GM23338 (cell line): Measurements from ENCODE around the gene SHKBP1. TPM values are rescaled to one million over a fixed set of nuclear protein-coding genes. Genes with fewer than 3 reads are reported as not detected.

Source experiments
- ATAC-seq: fragments of 200-7000 bp; cut with Tn5 transposase; 3 replicates; pipeline ENCODE4 v1.9.1; 2020
- DNase-seq: peaks from one replicate; pipeline ENCODE4 v3.0.0-alpha.2; 2015; ENCODE audit warnings: low spot score
- H2AFZ ChIP-seq: fragments of 200-600 bp; sonication (generic); 2 replicates; pipeline ENCODE4 v1.8.0; 2016; ENCODE audit warnings: antibody characterized with exemption, mild to moderate bottlenecking, moderate library complexity
- H3F3A ChIP-seq: fragments of 200-600 bp; sonication (generic); replicated peaks from 2 replicates; pipeline ENCODE4 v1.8.0; 2017; ENCODE audit warnings: antibody characterized with exemption, mixed run types, low read depth
- H3K27ac ChIP-seq: fragments of 200-600 bp; sonication (generic); 2 replicates; pipeline ENCODE4 v1.6.1; 2016; ENCODE audit warnings: low read depth
- H3K27me3 ChIP-seq: fragments of 200-600 bp; sonication (generic); 2 replicates; pipeline ENCODE4 v1.8.0; 2016; ENCODE audit warnings: mild to moderate bottlenecking, mixed run types, moderate library complexity; ENCODE audit not compliant: insufficient read depth
- H3K36me3 ChIP-seq: fragments of 200-600 bp; sonication (generic); 2 replicates; pipeline ENCODE4 v1.8.0; 2016; ENCODE audit warnings: mild to moderate bottlenecking; ENCODE audit not compliant: insufficient read depth
- H3K4me1 ChIP-seq: fragments of 200-600 bp; sonication (generic); 2 replicates; pipeline ENCODE4 v1.8.0; 2016; ENCODE audit warnings: mild to moderate bottlenecking, moderate library complexity; ENCODE audit not compliant: insufficient read depth
- H3K4me2 ChIP-seq: fragments of 200-600 bp; sonication (generic); 2 replicates; pipeline ENCODE4 v1.7.1; 2017; ENCODE audit warnings: mixed run types
- H3K4me3 ChIP-seq: fragments of 200-600 bp; sonication (generic); 2 replicates; pipeline ENCODE4 v1.6.1; 2016; ENCODE audit warnings: mixed run types
- H3K79me2 ChIP-seq: fragments of 200-600 bp; sonication (generic); replicated peaks from 2 replicates; pipeline ENCODE4 v1.8.0; 2017; ENCODE audit warnings: mild to moderate bottlenecking; ENCODE audit not compliant: insufficient read depth
- H3K9me2 ChIP-seq: fragments of 200-600 bp; sonication (generic); 2 replicates; pipeline ENCODE4 v1.8.0; 2017; ENCODE audit not compliant: insufficient read depth
- H4K20me1 ChIP-seq: fragments of 200-600 bp; sonication (generic); replicated peaks from 2 replicates; pipeline ENCODE4 v1.8.0; 2017; ENCODE audit warnings: mild to moderate bottlenecking; ENCODE audit not compliant: insufficient read depth
- H3K27ac Mint-ChIP-seq: 2 replicates; pipeline ENCODE4 v1.8.0; 2020; ENCODE audit warnings: inconsistent platforms, mild to moderate bottlenecking, moderate library complexity, mixed read lengths
- H3K27me3 Mint-ChIP-seq: 3 replicates; pipeline ENCODE4 v1.8.0; 2022; ENCODE audit warnings: low read depth, mild to moderate bottlenecking, moderate library complexity, mixed read lengths, inconsistent platforms; ENCODE audit not compliant: insufficient read depth, poor library complexity
- H3K36me3 Mint-ChIP-seq: 3 replicates; pipeline ENCODE4 v1.8.0; 2021; ENCODE audit warnings: low read depth, mild to moderate bottlenecking, inconsistent platforms, moderate library complexity, mixed read lengths
- H3K4me1 Mint-ChIP-seq: 3 replicates; pipeline ENCODE4 v1.8.0; 2020; ENCODE audit warnings: mild to moderate bottlenecking, inconsistent platforms, mixed read lengths
- H3K4me3 Mint-ChIP-seq: 3 replicates; pipeline ENCODE4 v1.8.0; 2021; ENCODE audit warnings: moderate library complexity, mild to moderate bottlenecking, inconsistent platforms, mixed read lengths
- H3K9me3 Mint-ChIP-seq: 3 replicates; pipeline ENCODE4 v1.8.0; 2020; ENCODE audit warnings: moderate library complexity, mild to moderate bottlenecking, inconsistent platforms, mixed read lengths
- EZH2 ChIP-seq: fragments of 200-600 bp; sonication (generic); IDR thresholded peaks from one replicate; pipeline ENCODE4 v1.8.0; 2017; ENCODE audit warnings: antibody characterized with exemption, mild to moderate bottlenecking, low read depth; ENCODE audit not compliant: unreplicated experiment
- EZH2phosphoT487 ChIP-seq: fragments of 200-600 bp; sonication (generic); IDR thresholded peaks from one replicate; pipeline ENCODE4 v1.8.1; 2018; ENCODE audit warnings: antibody characterized with exemption; ENCODE audit not compliant: unreplicated experiment
- NANOG ChIP-seq: IDR thresholded peaks from 2 replicates; pipeline ENCODE4 v1.6.1; 2016; ENCODE audit warnings: antibody characterized with exemption, borderline replicate concordance
- STAT1 ChIP-seq: IDR thresholded peaks from one replicate; pipeline ENCODE4 v1.6.1; 2016; ENCODE audit warnings: antibody characterized with exemption; ENCODE audit not compliant: unreplicated experiment
- ZNF114 ChIP-seq: fragments of 250-450 bp; sonication (Bioruptor Pico); IDR thresholded peaks from 2 replicates; pipeline ENCODE4 v1.5.0; 2020; ENCODE audit warnings: mild to moderate bottlenecking, moderate library complexity
- polyA plus RNA-seq: library from polyadenylated mRNA; unstranded; fragments of >200 nt; fragmentation: Nextera tagmentation; extraction: Ambion mirVana; gene quantifications from 2 replicates; pipeline ENCODE4 v1.2.1, GENCODE V29; 2016
- total RNA-seq: library from RNA; depleted of rRNA; stranded (reverse); fragments of >200 nt; shearing (Covaris generic); gene quantifications from 2 replicates; pipeline ENCODE4 v1.2.3, GENCODE V29; 2014
- TF ChIP-seq, protein P1 (sequence below): IDR thresholded peaks from one replicate; pipeline ENCODE4 v1.6.1; 2018; ENCODE audit warnings: antibody characterized with exemption; ENCODE audit not compliant: unreplicated experiment
- TF ChIP-seq, protein P2 (sequence below), 2 experiments: fragments of 200-600 bp in 1 of 2; sonication (generic) in 1 of 2; conservative IDR thresholded peaks; 2 replicates each; pipeline versions ENCODE4 v1.5.1 to v1.6.1; 2016 to 2017; ENCODE audit warnings: antibody characterized with exemption in 2 of 2, low read depth in 2 of 2, mild to moderate bottlenecking in 2 of 2, moderate library complexity in 1 of 2

SHKBP1 gene
- total and polyA plus RNA-seq, 2 experiments from 2014 or later: 63.2 to 69.8 TPM

DNA sequence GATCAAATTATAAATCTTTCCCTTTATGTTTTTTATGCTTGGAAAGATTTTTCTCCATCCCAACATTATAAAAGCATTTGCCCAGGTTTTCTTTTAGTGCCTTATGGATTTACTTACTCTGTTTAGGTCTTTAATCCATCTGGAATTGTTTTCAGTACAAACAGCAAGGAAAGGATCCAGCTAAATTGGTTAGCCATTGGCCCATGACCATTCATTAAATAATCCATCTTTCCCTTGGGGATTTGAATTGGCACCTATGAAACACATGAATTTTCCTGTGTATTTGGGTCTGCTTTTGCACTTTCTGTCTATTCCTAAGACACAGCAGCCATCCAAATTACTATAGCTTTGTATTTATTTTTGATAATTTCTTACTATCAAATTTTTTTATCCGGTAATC is 28.8 kb upstream of the SHKBP1 start (continued):
- TF ChIP-seq, protein P1, sequence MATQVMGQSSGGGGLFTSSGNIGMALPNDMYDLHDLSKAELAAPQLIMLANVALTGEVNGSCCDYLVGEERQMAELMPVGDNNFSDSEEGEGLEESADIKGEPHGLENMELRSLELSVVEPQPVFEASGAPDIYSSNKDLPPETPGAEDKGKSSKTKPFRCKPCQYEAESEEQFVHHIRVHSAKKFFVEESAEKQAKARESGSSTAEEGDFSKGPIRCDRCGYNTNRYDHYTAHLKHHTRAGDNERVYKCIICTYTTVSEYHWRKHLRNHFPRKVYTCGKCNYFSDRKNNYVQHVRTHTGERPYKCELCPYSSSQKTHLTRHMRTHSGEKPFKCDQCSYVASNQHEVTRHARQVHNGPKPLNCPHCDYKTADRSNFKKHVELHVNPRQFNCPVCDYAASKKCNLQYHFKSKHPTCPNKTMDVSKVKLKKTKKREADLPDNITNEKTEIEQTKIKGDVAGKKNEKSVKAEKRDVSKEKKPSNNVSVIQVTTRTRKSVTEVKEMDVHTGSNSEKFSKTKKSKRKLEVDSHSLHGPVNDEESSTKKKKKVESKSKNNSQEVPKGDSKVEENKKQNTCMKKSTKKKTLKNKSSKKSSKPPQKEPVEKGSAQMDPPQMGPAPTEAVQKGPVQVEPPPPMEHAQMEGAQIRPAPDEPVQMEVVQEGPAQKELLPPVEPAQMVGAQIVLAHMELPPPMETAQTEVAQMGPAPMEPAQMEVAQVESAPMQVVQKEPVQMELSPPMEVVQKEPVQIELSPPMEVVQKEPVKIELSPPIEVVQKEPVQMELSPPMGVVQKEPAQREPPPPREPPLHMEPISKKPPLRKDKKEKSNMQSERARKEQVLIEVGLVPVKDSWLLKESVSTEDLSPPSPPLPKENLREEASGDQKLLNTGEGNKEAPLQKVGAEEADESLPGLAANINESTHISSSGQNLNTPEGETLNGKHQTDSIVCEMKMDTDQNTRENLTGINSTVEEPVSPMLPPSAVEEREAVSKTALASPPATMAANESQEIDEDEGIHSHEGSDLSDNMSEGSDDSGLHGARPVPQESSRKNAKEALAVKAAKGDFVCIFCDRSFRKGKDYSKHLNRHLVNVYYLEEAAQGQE: no peak
- TF ChIP-seq ZNF114 (CRISPR knock-in tag) (no peak), EZH2phosphoT487 (no peak)

DNA sequence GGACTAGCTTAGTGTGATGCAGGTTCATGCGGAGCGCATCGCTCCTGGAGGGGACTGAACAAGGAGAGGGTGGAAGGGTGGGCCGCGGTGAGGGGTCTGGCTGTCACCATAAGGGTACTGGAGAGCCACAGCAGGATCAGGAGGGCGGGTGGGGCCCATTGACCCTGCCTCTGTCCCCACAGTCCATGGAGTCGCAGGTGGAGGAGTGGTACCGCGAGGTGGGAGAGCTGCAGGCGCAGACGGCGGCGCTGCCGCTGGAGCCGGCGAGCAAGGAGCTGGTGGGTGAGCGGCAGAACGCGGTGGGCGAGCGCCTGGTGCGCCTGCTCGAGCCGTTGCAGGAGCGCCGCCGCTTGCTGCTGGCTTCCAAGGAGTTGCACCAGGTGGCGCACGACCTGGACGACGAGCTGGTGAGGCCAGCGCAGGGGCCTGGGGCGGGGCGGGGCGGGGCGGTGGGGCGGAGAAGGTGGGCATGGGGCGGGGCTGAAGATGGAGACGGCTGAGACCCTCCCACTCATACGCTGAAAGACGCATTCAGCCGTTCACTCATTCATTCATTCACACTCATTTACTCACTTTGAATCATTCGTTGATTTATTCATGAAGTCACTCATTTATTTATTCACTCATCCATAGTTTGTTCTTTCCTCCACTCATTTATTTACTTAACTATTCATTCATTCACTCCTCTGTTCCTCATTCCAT is 27.5 kb upstream of the SHKBP1 start:
- Histone ChIP-seq H2AFZ (peak overlapping the region; percentile 97), H3K4me2 (peak overlapping the region; percentile 83), H3F3A (peaks cover 12% of the 10 kb centered on the region; the same call in 1 of the 2 replicates), H3K4me3 (peak overlapping the region; percentile 56), H3K27me3 (peaks cover 39% of the 10 kb centered on the region), H3K27ac (no peak overlapping the region), H3K4me1 (peaks cover 5% of the 10 kb centered on the region; the same call in 1 of the 2 replicates), H3K9me2 (no peaks in the 10 kb centered on the region), H3K36me3 (no peaks in the 10 kb centered on the region), H4K20me1 (no peaks in the 10 kb centered on the region), H3K79me2 (no peaks in the 10 kb centered on the region)
- H3K9me3 Mint-ChIP-seq: peaks cover 8% of the 10 kb centered on the region
- TF ChIP-seq EZH2 (peak; percentile 48), STAT1 (no peak), ZNF114 (CRISPR knock-in tag) (no peak)
- TF ChIP-seq, protein P2, sequence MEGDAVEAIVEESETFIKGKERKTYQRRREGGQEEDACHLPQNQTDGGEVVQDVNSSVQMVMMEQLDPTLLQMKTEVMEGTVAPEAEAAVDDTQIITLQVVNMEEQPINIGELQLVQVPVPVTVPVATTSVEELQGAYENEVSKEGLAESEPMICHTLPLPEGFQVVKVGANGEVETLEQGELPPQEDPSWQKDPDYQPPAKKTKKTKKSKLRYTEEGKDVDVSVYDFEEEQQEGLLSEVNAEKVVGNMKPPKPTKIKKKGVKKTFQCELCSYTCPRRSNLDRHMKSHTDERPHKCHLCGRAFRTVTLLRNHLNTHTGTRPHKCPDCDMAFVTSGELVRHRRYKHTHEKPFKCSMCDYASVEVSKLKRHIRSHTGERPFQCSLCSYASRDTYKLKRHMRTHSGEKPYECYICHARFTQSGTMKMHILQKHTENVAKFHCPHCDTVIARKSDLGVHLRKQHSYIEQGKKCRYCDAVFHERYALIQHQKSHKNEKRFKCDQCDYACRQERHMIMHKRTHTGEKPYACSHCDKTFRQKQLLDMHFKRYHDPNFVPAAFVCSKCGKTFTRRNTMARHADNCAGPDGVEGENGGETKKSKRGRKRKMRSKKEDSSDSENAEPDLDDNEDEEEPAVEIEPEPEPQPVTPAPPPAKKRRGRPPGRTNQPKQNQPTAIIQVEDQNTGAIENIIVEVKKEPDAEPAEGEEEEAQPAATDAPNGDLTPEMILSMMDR (conservative IDR thresholded peaks at IDR 0.05; ENCODE audit: low read depth in 2 of 2): peak; percentile 23 to 79; a peak in 3 of 4 replicates
- peaks cover 37% of the 10 kb centered on the region for H3K27me3 Mint-ChIP-seq
- ATAC-seq: peak; percentile 88
- peak; percentile 96 for DNase-seq
- H3K4me3 Mint-ChIP-seq: peak overlapping the region; percentile 63
- H3K4me1 Mint-ChIP-seq: peaks cover 7% of the 10 kb centered on the region
- H3K27ac Mint-ChIP-seq: no peak overlapping the region
- peaks cover 2% of the 10 kb centered on the region; the same call in 1 of the 3 replicates for H3K36me3 Mint-ChIP-seq

DNA sequence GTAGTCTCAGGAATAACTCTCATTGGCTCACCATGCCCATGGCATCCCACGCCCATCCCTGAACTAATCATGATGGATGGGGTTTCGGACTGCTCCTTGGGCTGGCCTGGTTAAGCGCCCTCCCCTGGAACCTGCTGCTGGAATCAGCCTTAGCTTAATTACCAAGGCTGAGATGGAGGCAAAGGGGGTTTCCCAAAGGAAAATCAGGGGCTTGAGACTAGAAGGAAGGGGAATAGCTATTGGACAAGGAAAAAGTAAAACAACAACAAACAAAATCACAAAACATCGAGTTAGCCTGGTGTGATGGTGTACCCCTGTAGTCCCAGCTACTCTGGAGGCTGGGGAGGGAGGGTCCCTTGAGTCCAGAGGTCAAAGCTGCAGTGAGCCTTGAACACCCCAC is 25.7 kb upstream of the SHKBP1 start:
- Mint-ChIP-seq H3K9me3 (peaks cover 8% of the 10 kb centered on the region), H3K27ac (no peak overlapping the region), H3K4me3 (no peak overlapping the region), H3K36me3 (peaks cover 2% of the 10 kb centered on the region; the same call in 1 of the 3 replicates), H3K27me3 (peaks cover 52% of the 10 kb centered on the region), H3K4me1 (peaks cover 12% of the 10 kb centered on the region)
- Histone ChIP-seq H3K79me2 (no peaks in the 10 kb centered on the region), H3K4me3 (no peak overlapping the region), H2AFZ (no peak overlapping the region), H3F3A (peaks cover 16% of the 10 kb centered on the region), H3K27me3 (peaks cover 57% of the 10 kb centered on the region), H3K27ac (no peak overlapping the region), H3K36me3 (no peaks in the 10 kb centered on the region), H3K4me2 (no peak overlapping the region), H3K4me1 (peaks cover 5% of the 10 kb centered on the region; the same call in 1 of the 2 replicates), H4K20me1 (no peaks in the 10 kb centered on the region), H3K9me2 (no peaks in the 10 kb centered on the region)
- peak; percentile 39 for DNase-seq
- no peak for ATAC-seq
- TF ChIP-seq, protein P2 (conservative IDR thresholded peaks at IDR 0.05; ENCODE audit: low read depth in 2 of 2): peak in 1 of 2 experiments; percentile 29; a peak in 2 of 4 replicates
- TF ChIP-seq NANOG (no peak), STAT1 (no peak)
